ENCODE results near the gene KRT83.
A peak's percentile ranks its signal among the peaks of the same experiment; 100 is the strongest.

The KRT83 gene

GRCh38 chr12:52278575-52279421 lies 42.4 kb downstream of the KRT83 start:
- H2BK5ac ChIP-seq (ENCODE audit: low read length) = no peak overlapping the region
- H3K4me3 ChIP-seq (ENCODE audit: low read length in 2 of 2) = peak overlapping the region in 1 of 2 donors; percentile 42
- H2BK12ac ChIP-seq (ENCODE audit: low read length) = no peak overlapping the region
- peak overlapping the region; percentile 28 for H2BK15ac ChIP-seq (ENCODE audit: low read length)
- H2AK5ac ChIP-seq (ENCODE audit: low read depth, low read length) = no peak overlapping the region
- no peak overlapping the region for H3K9ac ChIP-seq (ENCODE audit: low read depth, low read length, poor library complexity)
- H2AFZ ChIP-seq (ENCODE audit: low read length) = peak overlapping the region; percentile 69
- H3K27me3 ChIP-seq (ENCODE audit: control insufficient read depth in 3 of 3, insufficient read depth in 3 of 3, low read depth in 1 of 3, low read length in 3 of 3) = peaks cover 0 to 13% (median 2%) of the 10 kb centered on the region in 3 experiments
- H4K8ac ChIP-seq (ENCODE audit: low read depth, low read length) = no peak overlapping the region
- no peak overlapping the region for H3K27ac ChIP-seq (replicated peaks; ENCODE audit: low read length)
- no peaks in the 10 kb centered on the region for H3K79me1 ChIP-seq (ENCODE audit: low read depth, low read length)
- H3K4me1 ChIP-seq (ENCODE audit: control insufficient read depth in 2 of 2, insufficient read depth in 1 of 2, low read depth in 1 of 2, low read length in 2 of 2) = peaks cover 3 to 17% of the 10 kb centered on the region in 2 donors
- H3K36me3 ChIP-seq (replicated peaks in 1 of 2; ENCODE audit: control insufficient read depth in 2 of 2, insufficient read depth in 2 of 2, low read length in 2 of 2) = no peaks in the 10 kb centered on the region
- peak overlapping the region; percentile 56 for H3K4me2 ChIP-seq (ENCODE audit: insufficient read depth, low read length, poor library complexity, severe bottlenecking)
- H3K14ac ChIP-seq (ENCODE audit: low read length) = peak overlapping the region; percentile 14
- H2BK120ac ChIP-seq (ENCODE audit: low read depth, low read length) = no peak overlapping the region
- no peak overlapping the region for H3K4ac ChIP-seq (ENCODE audit: low read length)
- H3K18ac ChIP-seq (ENCODE audit: low read length) = peak overlapping the region; percentile 31
- DNase-seq (ENCODE audit: low spot score) = peak; percentile 69
- no peak overlapping the region for H4K91ac ChIP-seq (ENCODE audit: low read depth, low read length, poor library complexity)
- H3K23ac ChIP-seq (ENCODE audit: low read depth, low read length, poor library complexity) = no peak overlapping the region
- no CpG with 5 or more reads among the region's 32 CpGs for WGBS, 2 donors (ENCODE audit: extremely low coverage in 2 of 2, insufficient read length in 2 of 2, insufficient replicate concordance in 1 of 2)
- H3K9me3 ChIP-seq (replicated peaks in 1 of 2; ENCODE audit: control insufficient read depth in 2 of 2, insufficient read depth in 1 of 2, low read depth in 1 of 2, low read length in 2 of 2) = no peaks in the 10 kb centered on the region

GRCh38 chr12:52277486-52278245 lies 43.5 kb downstream of the KRT83 start:
- H3K18ac ChIP-seq (ENCODE audit: low read length) = peak overlapping the region; percentile 29
- H3K14ac ChIP-seq (ENCODE audit: low read length) = peak overlapping the region; percentile 77
- no peak overlapping the region for H3K4me2 ChIP-seq (ENCODE audit: insufficient read depth, low read length, poor library complexity, severe bottlenecking)
- H2AFZ ChIP-seq (ENCODE audit: low read length) = no peak overlapping the region
- no peak overlapping the region for H3K9ac ChIP-seq (ENCODE audit: low read depth, low read length, poor library complexity)
- peak overlapping the region; percentile 13 for H3K23ac ChIP-seq (ENCODE audit: low read depth, low read length, poor library complexity)
- H3K9me3 ChIP-seq (replicated peaks in 1 of 2; ENCODE audit: control insufficient read depth in 2 of 2, insufficient read depth in 1 of 2, low read depth in 1 of 2, low read length in 2 of 2) = no peaks in the 10 kb centered on the region
- no peak overlapping the region for H2AK5ac ChIP-seq (ENCODE audit: low read depth, low read length)
- H2BK15ac ChIP-seq (ENCODE audit: low read length) = no peak overlapping the region
- peaks cover 3 to 17% of the 10 kb centered on the region in 2 donors for H3K4me1 ChIP-seq (ENCODE audit: control insufficient read depth in 2 of 2, insufficient read depth in 1 of 2, low read depth in 1 of 2, low read length in 2 of 2)
- H3K4ac ChIP-seq (ENCODE audit: low read length) = no peak overlapping the region
- no peak overlapping the region for H4K8ac ChIP-seq (ENCODE audit: low read depth, low read length)
- H2BK12ac ChIP-seq (ENCODE audit: low read length) = no peak overlapping the region
- H3K4me3 ChIP-seq (ENCODE audit: low read length in 2 of 2) = no peak overlapping the region
- H3K79me1 ChIP-seq (ENCODE audit: low read depth, low read length) = no peaks in the 10 kb centered on the region
- no peak overlapping the region for H2BK120ac ChIP-seq (ENCODE audit: low read depth, low read length)
- no peak overlapping the region for H4K91ac ChIP-seq (ENCODE audit: low read depth, low read length, poor library complexity)
- H2BK5ac ChIP-seq (ENCODE audit: low read length) = no peak overlapping the region
- H3K27ac ChIP-seq (replicated peaks; ENCODE audit: low read length) = no peak overlapping the region
- WGBS, 2 donors (ENCODE audit: extremely low coverage in 2 of 2, insufficient read length in 2 of 2, insufficient replicate concordance in 1 of 2) = no CpG with 5 or more reads among the region's 9 CpGs
- no peaks in the 10 kb centered on the region for H3K36me3 ChIP-seq (replicated peaks in 1 of 2; ENCODE audit: control insufficient read depth in 2 of 2, insufficient read depth in 2 of 2, low read length in 2 of 2)
- peaks cover 0 to 13% (median under 1%) of the 10 kb centered on the region in 3 experiments for H3K27me3 ChIP-seq (ENCODE audit: control insufficient read depth in 3 of 3, insufficient read depth in 3 of 3, low read depth in 1 of 3, low read length in 3 of 3)
- no peak for DNase-seq (ENCODE audit: low spot score)

GRCh38 chr12:52275686-52276085 lies 45.5 kb downstream of the KRT83 start:
- H3K4me2 ChIP-seq (ENCODE audit: insufficient read depth, low read length, poor library complexity, severe bottlenecking) = no peak overlapping the region
- peaks cover 0 to 13% (median 2%) of the 10 kb centered on the region in 3 experiments for H3K27me3 ChIP-seq (ENCODE audit: control insufficient read depth in 3 of 3, insufficient read depth in 3 of 3, low read depth in 1 of 3, low read length in 3 of 3)
- H4K8ac ChIP-seq (ENCODE audit: low read depth, low read length) = no peak overlapping the region
- H4K91ac ChIP-seq (ENCODE audit: low read depth, low read length, poor library complexity) = no peak overlapping the region
- peak overlapping the region; percentile 22 for H3K23ac ChIP-seq (ENCODE audit: low read depth, low read length, poor library complexity)
- H2BK15ac ChIP-seq (ENCODE audit: low read length) = no peak overlapping the region
- H3K4me1 ChIP-seq (ENCODE audit: control insufficient read depth in 2 of 2, insufficient read depth in 1 of 2, low read depth in 1 of 2, low read length in 2 of 2) = peaks cover 3 to 15% of the 10 kb centered on the region in 2 donors
- no peak overlapping the region for H2BK5ac ChIP-seq (ENCODE audit: low read length)
- no peak overlapping the region for H2BK120ac ChIP-seq (ENCODE audit: low read depth, low read length)
- no peak overlapping the region for H2AK5ac ChIP-seq (ENCODE audit: low read depth, low read length)
- H2BK12ac ChIP-seq (ENCODE audit: low read length) = no peak overlapping the region
- WGBS, 2 donors (ENCODE audit: extremely low coverage in 2 of 2, insufficient read length in 2 of 2, insufficient replicate concordance in 1 of 2) = no CpG with 5 or more reads among the region's 3 CpGs
- H3K18ac ChIP-seq (ENCODE audit: low read length) = no peak overlapping the region
- no peak for DNase-seq (ENCODE audit: low spot score)
- no peak overlapping the region for H3K14ac ChIP-seq (ENCODE audit: low read length)
- H3K9ac ChIP-seq (ENCODE audit: low read depth, low read length, poor library complexity) = no peak overlapping the region
- no peak overlapping the region for H3K4ac ChIP-seq (ENCODE audit: low read length)
- H3K4me3 ChIP-seq (ENCODE audit: low read length in 2 of 2) = no peak overlapping the region
- no peaks in the 10 kb centered on the region for H3K79me1 ChIP-seq (ENCODE audit: low read depth, low read length)
- no peaks in the 10 kb centered on the region for H3K9me3 ChIP-seq (replicated peaks in 1 of 2; ENCODE audit: control insufficient read depth in 2 of 2, insufficient read depth in 1 of 2, low read depth in 1 of 2, low read length in 2 of 2)
- H3K36me3 ChIP-seq (replicated peaks in 1 of 2; ENCODE audit: control insufficient read depth in 2 of 2, insufficient read depth in 2 of 2, low read length in 2 of 2) = no peaks in the 10 kb centered on the region
- no peak overlapping the region for H3K27ac ChIP-seq (replicated peaks; ENCODE audit: low read length)
- H2AFZ ChIP-seq (ENCODE audit: low read length) = no peak overlapping the region
